T follicular helper cell (primary cell): ENCODE results near the gene TLDC2.
"Not testable (repeated sequence)": the region's sequence is repeated elsewhere in the genome, so short reads cannot be mapped to it uniquely, and the experiment has no call there.

ENCODE experiments used
- DNase-seq: peaks from one replicate; pipeline ENCODE4 v3.0.0-alpha.2; 2020; ENCODE audit warnings: low read depth

Gene TLDC2

GRCh38 chr20:36866681-36867495 lies 9.1 kb upstream of the TLDC2 start:
- DNase-seq = no peak

GRCh38 chr20:36871640-36872570 lies 4.0 kb upstream of the TLDC2 start:
- no peak for DNase-seq

- no peak for DNase-seq
Measured at GRCh38 chr20:36872852-36873251, 3.1 kb upstream of the TLDC2 start.

- no peak for DNase-seq
Measured at GRCh38 chr20:36873498-36874189, 2.3 kb upstream of the TLDC2 start.

GRCh38 chr20:36875093-36875492 lies 845 bp upstream of the TLDC2 start:
- DNase-seq = not testable (repeated sequence)

GRCh38 chr20:36876473-36876833 lies 515 bp downstream of the TLDC2 start:
- no peak for DNase-seq

- DNase-seq = no peak
Measured at GRCh38 chr20:36878941-36879340, 3.0 kb downstream of the TLDC2 start.

GRCh38 chr20:36880741-36881250 lies 4.9 kb downstream of the TLDC2 start:
- no peak for DNase-seq

- DNase-seq = no peak
Measured at GRCh38 chr20:36881331-36881730, 5.4 kb downstream of the TLDC2 start.

- DNase-seq = no peak
Measured at GRCh38 chr20:36881888-36882287, 6.0 kb downstream of the TLDC2 start.

GRCh38 chr20:36883977-36884535 lies 8.1 kb downstream of the TLDC2 start:
- DNase-seq = no peak

- DNase-seq = no peak
Measured at GRCh38 chr20:36885356-36885755, 9.4 kb downstream of the TLDC2 start.

GRCh38 chr20:36886859-36887751 lies 11.2 kb downstream of the TLDC2 start:
- peak; percentile 73 for DNase-seq

- DNase-seq = no peak
Measured at GRCh38 chr20:36887752-36888090, 11.8 kb downstream of the TLDC2 start.

- DNase-seq = no peak
Measured at GRCh38 chr20:36888880-36889516, 13.1 kb downstream of the TLDC2 start.

- no peak for DNase-seq
Measured at GRCh38 chr20:36890586-36890985, 14.6 kb downstream of the TLDC2 start.

- DNase-seq = no peak
Measured at GRCh38 chr20:36891211-36891610, 15.3 kb downstream of the TLDC2 start.

GRCh38 chr20:36893801-36894200 lies 17.9 kb downstream of the TLDC2 start:
- DNase-seq = no peak

- no peak for DNase-seq
Measured at GRCh38 chr20:36895036-36895435, 19.1 kb downstream of the TLDC2 start.

GRCh38 chr20:36904690-36905089 lies 28.8 kb downstream of the TLDC2 start:
- no peak for DNase-seq
